ENCODE data around the gene TCF25. TPM values are rescaled to one million over a fixed set of nuclear protein-coding genes. Genes with fewer than 3 reads are reported as not detected.

The TCF25 gene
- polyA plus RNA-seq, 1 donor (not counting 4 experiments of a cell fraction or from before 2014, with no cell fraction given): 103 TPM

GRCh38 chr16:89957216-89957785 is 83.9 kb downstream of the TCF25 start:
- dilution Hi-C loops (cut with MboI; ENCODE audit: extremely low pct_ligation_motif_present, low sequenced_read_pairs): no loop called here
- Histone ChIP-seq H3K79me2 (ENCODE audit: control insufficient read depth, insufficient read depth, low read length) (peaks cover 10% of the 10 kb centered on the region), H3K27me3 (ENCODE audit: control insufficient read depth, extremely low read depth, insufficient read depth, low read length) (no peaks in the 10 kb centered on the region), H3K9ac (ENCODE audit: control insufficient read depth, extremely low read depth, insufficient read depth, low read length) (no peak overlapping the region), H2AFZ (ENCODE audit: control insufficient read depth, low read length) (no peak overlapping the region), H3K9me3 (ENCODE audit: control insufficient read depth, low read depth, low read length) (no peaks in the 10 kb centered on the region), H3K4me3 (ENCODE audit: control insufficient read depth in 2 of 3, extremely low read depth in 1 of 3, insufficient read depth in 2 of 3, low read depth in 1 of 3, low read length in 3 of 3) (no peak overlapping the region), H3K9me1 (ENCODE audit: control insufficient read depth, extremely low read depth, insufficient read depth, low read length) (no peaks in the 10 kb centered on the region), H3K4me2 (ENCODE audit: control insufficient read depth, extremely low read depth, insufficient read depth, low read depth, low read length) (no peak overlapping the region), H3K27ac (ENCODE audit: control insufficient read depth, insufficient read depth, low read length) (no peak overlapping the region), H3K4me1 (ENCODE audit: control insufficient read depth, extremely low read depth, insufficient read depth, low read length) (no peaks in the 10 kb centered on the region), H3K36me3 (ENCODE audit: control insufficient read depth in 2 of 2, extremely low read depth in 1 of 2, insufficient read depth in 2 of 2, low read length in 2 of 2) (peaks cover 31 to 40% of the 10 kb centered on the region in 2 experiments), H4K20me1 (ENCODE audit: control insufficient read depth, extremely low read depth, insufficient read depth, low read length) (no peaks in the 10 kb centered on the region)
- TF ChIP-seq EZH2 (IDR thresholded peaks at IDR 0.05; ENCODE audit: low read length) (no peak), CTCF (optimal IDR thresholded peaks at IDR 0.05 in 1 of 3, IDR thresholded peaks at IDR 0.05 in 1 of 3, conservative IDR thresholded peaks at IDR 0.05 in 1 of 3; ENCODE audit: extremely low read depth in 1 of 3, insufficient read depth in 2 of 3, low read length in 3 of 3) (no peak)
- no peak for FAIRE-seq
- no peak for DNase-seq (ENCODE audit: low read depth, low spot score)

GRCh38 chr16:89958068-89958467 is 84.7 kb downstream of the TCF25 start:
- Histone ChIP-seq H3K79me2 (ENCODE audit: control insufficient read depth, insufficient read depth, low read length) (peaks cover 7% of the 10 kb centered on the region), H3K36me3 (ENCODE audit: control insufficient read depth in 2 of 2, extremely low read depth in 1 of 2, insufficient read depth in 2 of 2, low read length in 2 of 2) (peaks cover 31 to 40% of the 10 kb centered on the region in 2 experiments), H3K9me1 (ENCODE audit: control insufficient read depth, extremely low read depth, insufficient read depth, low read length) (no peaks in the 10 kb centered on the region), H3K9ac (ENCODE audit: control insufficient read depth, extremely low read depth, insufficient read depth, low read length) (no peak overlapping the region), H3K4me2 (ENCODE audit: control insufficient read depth, extremely low read depth, insufficient read depth, low read depth, low read length) (no peak overlapping the region), H4K20me1 (ENCODE audit: control insufficient read depth, extremely low read depth, insufficient read depth, low read length) (no peaks in the 10 kb centered on the region), H3K4me1 (ENCODE audit: control insufficient read depth, extremely low read depth, insufficient read depth, low read length) (no peaks in the 10 kb centered on the region), H3K9me3 (ENCODE audit: control insufficient read depth, low read depth, low read length) (no peaks in the 10 kb centered on the region), H3K27ac (ENCODE audit: control insufficient read depth, insufficient read depth, low read length) (no peak overlapping the region), H3K4me3 (ENCODE audit: control insufficient read depth in 2 of 3, extremely low read depth in 1 of 3, insufficient read depth in 2 of 3, low read depth in 1 of 3, low read length in 3 of 3) (no peak overlapping the region), H2AFZ (ENCODE audit: control insufficient read depth, low read length) (no peak overlapping the region), H3K27me3 (ENCODE audit: control insufficient read depth, extremely low read depth, insufficient read depth, low read length) (no peaks in the 10 kb centered on the region)
- DNase-seq (ENCODE audit: low read depth, low spot score): no peak
- dilution Hi-C loops (cut with MboI; ENCODE audit: extremely low pct_ligation_motif_present, low sequenced_read_pairs): no loop called here
- no peak for FAIRE-seq
- no peak for TF ChIP-seq EZH2 (IDR thresholded peaks at IDR 0.05; ENCODE audit: low read length)
- TF ChIP-seq CTCF (optimal IDR thresholded peaks at IDR 0.05 in 1 of 3, IDR thresholded peaks at IDR 0.05 in 1 of 3, conservative IDR thresholded peaks at IDR 0.05 in 1 of 3; ENCODE audit: extremely low read depth in 1 of 3, insufficient read depth in 2 of 3, low read length in 3 of 3): no peak
